Panc1 (cell line): ENCODE results near the gene EZH2. TPM values are rescaled to one million over a fixed set of nuclear protein-coding genes. Genes with fewer than 3 reads are reported as not detected.

Experiments used
- ATAC-seq: fragments of 200-7000 bp; cut with Tn5 transposase; 2 replicates; pipeline ENCODE4 v1.9.1; 2020; ENCODE audit warnings: mild to moderate bottlenecking, moderate library complexity
- BruUV-seq: library from RNA; stranded (reverse); fragments of 400-500 nt; replicated peaks from 2 replicates; lab custom pipeline; 2021; lab: Mats Ljungman, UMichigan
- CTCF ChIA-PET: fragments of 300-600 bp; sonication (Branson Sonifier 250); formaldehyde crosslinking; loops from one replicate; lab custom pipeline; 2022; ENCODE audit warnings: antibody characterized with exemption; lab: Charles Lee
- POLR2A ChIA-PET: fragments of 300-600 bp; sonication (Branson Sonifier 250); formaldehyde crosslinking; loops from one replicate; lab custom pipeline; 2022; ENCODE audit warnings: antibody characterized with exemption; lab: Charles Lee
- DNase-seq: peaks from one replicate; pipeline ENCODE4 v3.0.0-alpha.2; 2010; ENCODE audit warnings: low read depth, low spot score
- H3K27ac ChIP-seq: 2 replicates; pipeline ENCODE4 v1.5.1; 2011; ENCODE audit warnings: mild to moderate bottlenecking, low read length, inconsistent platforms
- H3K27me3 ChIP-seq: fragments of 200-500 bp; sonication (Bioruptor generic); 2 replicates; pipeline ENCODE4 v1.6.0; 2014; ENCODE audit warnings: low read length, inconsistent platforms; ENCODE audit not compliant: control insufficient read depth, insufficient read depth
- H3K36me3 ChIP-seq: fragments of 200-500 bp; sonication (Bioruptor generic); 2 replicates; pipeline ENCODE4 v1.5.1; 2014; ENCODE audit warnings: inconsistent platforms, mild to moderate bottlenecking, low read length, moderate library complexity; ENCODE audit not compliant: control insufficient read depth, insufficient read depth
- H3K4me1 ChIP-seq: 2 replicates; pipeline ENCODE4 v1.5.1; 2011; ENCODE audit warnings: inconsistent platforms, mild to moderate bottlenecking, low read length, moderate library complexity; ENCODE audit not compliant: control insufficient read depth, insufficient read depth
- H3K4me3 ChIP-seq, 2 experiments: 2 replicates each; pipeline ENCODE4 v1.5.1; 2011 to 2012; ENCODE audit warnings: low read depth in 2 of 2, low read length in 2 of 2, mild to moderate bottlenecking in 2 of 2, inconsistent platforms in 1 of 2, moderate library complexity in 1 of 2
- H3K9me3 ChIP-seq: fragments of 200-500 bp; sonication (Bioruptor generic); 2 replicates; pipeline ENCODE4 v1.5.1; 2014; ENCODE audit warnings: low read depth, mild to moderate bottlenecking, inconsistent platforms, low read length, moderate library complexity; ENCODE audit not compliant: control insufficient read depth, insufficient read depth
- CTCF ChIP-seq: fragments of 450-650 bp; IDR thresholded peaks from 2 replicates; pipeline ENCODE4 v1.5.1; 2017; ENCODE audit warnings: mild to moderate bottlenecking
- POLR2AphosphoS5 ChIP-seq: IDR thresholded peaks from 2 replicates; pipeline ENCODE4 v1.6.1; 2012; ENCODE audit warnings: mild to moderate bottlenecking, low read depth, low read length, moderate library complexity
- REST ChIP-seq, 2 experiments: IDR thresholded peaks; 2 replicates each; pipeline ENCODE4 v1.6.1; 2011 to 2012; ENCODE audit warnings: low read depth in 2 of 2, control low read depth in 1 of 2, low read length in 1 of 2, mild to moderate bottlenecking in 1 of 2, moderate library complexity in 1 of 2; ENCODE audit not compliant: insufficient read depth in 1 of 2
- SIN3A ChIP-seq: IDR thresholded peaks from 2 replicates; pipeline ENCODE4 v1.6.1; 2012; ENCODE audit warnings: low read depth, mild to moderate bottlenecking, low read length, moderate library complexity, borderline replicate concordance; ENCODE audit not compliant: insufficient read depth
- TCF7L2 ChIP-seq: IDR thresholded peaks from 2 replicates; pipeline ENCODE4 v1.6.1; 2011; ENCODE audit warnings: mild to moderate bottlenecking, low read depth, low read length, inconsistent platforms
- in situ Hi-C: cut with HindIII; loops from 2 replicates; pipeline ENCODE4 v1.10.0; 2016; ENCODE audit warnings: low sequenced_read_pairs, low pct_unique_long_range_greater_than_20kb
- intact Hi-C: fragments of 100-400 bp; cut with micrococcal nuclease; formaldehyde crosslinking; loops from one replicate; pipeline ENCODE4 v1.10.0; 2022; ENCODE audit not compliant: unreplicated experiment
- total RNA-seq: library from RNA; stranded (reverse); gene quantifications from one replicate; pipeline ENCODE4 v1.2.1, GENCODE V29; 2021; ENCODE audit not compliant: unreplicated experiment

The EZH2 gene
- total RNA-seq, 1 experiment from 2014 or later: 38.3 TPM

GRCh38 chr7:148763622-148764021 is 120.5 kb downstream of the EZH2 start:
- ATAC-seq: no peak
- TF ChIP-seq TCF7L2: no peak
- TF ChIP-seq REST (IDR thresholded peaks at IDR 0.05; ENCODE audit: insufficient read depth in 1 of 2, low read depth in 2 of 2, low read length in 1 of 2): no peak
- no peak for TF ChIP-seq CTCF
- TF ChIP-seq POLR2AphosphoS5: no peak
- no peak for TF ChIP-seq SIN3A
- intact Hi-C loops (no loop called here), in situ Hi-C loops (no loop called here)
- Histone ChIP-seq H3K4me1 (no peaks in the 10 kb centered on the region), H3K27ac (no peak overlapping the region), H3K9me3 (no peaks in the 10 kb centered on the region), H3K4me3 (no peak overlapping the region), H3K27me3 (no peaks in the 10 kb centered on the region), H3K36me3 (peaks cover 17% of the 10 kb centered on the region)
- no TSS peak for BruUV-seq
- no peak for DNase-seq
- POLR2A ChIA-PET: interaction anchor here (0.7 kb wide), 1 partner anchor 205 kb away, joined by 3 read pairs; no protein-coding TSS in a partner anchor
- CTCF ChIA-PET: no interaction called here

- no peaks in the 10 kb centered on the region for H3K4me1 ChIP-seq
- no peak overlapping the region for H3K27ac ChIP-seq
- no TSS peak for BruUV-seq
- H3K27me3 ChIP-seq: no peaks in the 10 kb centered on the region
- no peak overlapping the region for H3K4me3 ChIP-seq
- peaks cover 12% of the 10 kb centered on the region for H3K36me3 ChIP-seq
- H3K9me3 ChIP-seq: no peaks in the 10 kb centered on the region
- POLR2A ChIA-PET: interaction anchor here (0.5 kb wide), 1 partner anchor 501 kb away, joined by 4 read pairs; no protein-coding TSS in a partner anchor
- intact Hi-C loops (no loop called here), in situ Hi-C loops (no loop called here)
- DNase-seq (no peak), ATAC-seq (no peak)
- CTCF ChIA-PET: no interaction called here
- no peak for TF ChIP-seq SIN3A
- no peak for TF ChIP-seq CTCF
- no peak for TF ChIP-seq TCF7L2
- no peak for TF ChIP-seq REST (IDR thresholded peaks at IDR 0.05; ENCODE audit: insufficient read depth in 1 of 2, low read depth in 2 of 2, low read length in 1 of 2)
- TF ChIP-seq POLR2AphosphoS5: no peak
These were observed 122.4 kb downstream of the EZH2 start for GRCh38 chr7:148761499-148762278.
